ENCODE measurements around the gene SLC25A41.

DNA sequence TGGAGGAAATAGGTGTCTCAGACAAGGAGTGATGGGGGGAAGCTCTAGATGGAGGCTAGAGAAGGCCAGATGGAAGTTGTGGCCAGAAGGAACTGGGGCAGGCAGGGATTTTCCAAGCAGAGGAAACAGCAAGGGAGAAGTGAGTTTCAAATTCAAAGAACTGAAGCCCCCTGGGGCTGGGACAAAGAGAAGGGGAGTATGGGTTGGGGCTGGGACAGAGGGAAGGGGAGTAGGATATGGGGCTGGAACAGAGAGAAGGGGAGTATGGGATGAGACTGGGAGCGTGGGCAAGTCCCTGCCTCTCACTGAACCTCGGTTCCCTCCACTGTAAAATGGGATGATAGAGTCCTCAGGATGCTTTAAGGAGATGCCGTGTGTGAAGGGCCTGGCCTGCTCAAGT is 38.7 kb downstream of the SLC25A41 start:
- TF ChIP-seq, protein P1, sequence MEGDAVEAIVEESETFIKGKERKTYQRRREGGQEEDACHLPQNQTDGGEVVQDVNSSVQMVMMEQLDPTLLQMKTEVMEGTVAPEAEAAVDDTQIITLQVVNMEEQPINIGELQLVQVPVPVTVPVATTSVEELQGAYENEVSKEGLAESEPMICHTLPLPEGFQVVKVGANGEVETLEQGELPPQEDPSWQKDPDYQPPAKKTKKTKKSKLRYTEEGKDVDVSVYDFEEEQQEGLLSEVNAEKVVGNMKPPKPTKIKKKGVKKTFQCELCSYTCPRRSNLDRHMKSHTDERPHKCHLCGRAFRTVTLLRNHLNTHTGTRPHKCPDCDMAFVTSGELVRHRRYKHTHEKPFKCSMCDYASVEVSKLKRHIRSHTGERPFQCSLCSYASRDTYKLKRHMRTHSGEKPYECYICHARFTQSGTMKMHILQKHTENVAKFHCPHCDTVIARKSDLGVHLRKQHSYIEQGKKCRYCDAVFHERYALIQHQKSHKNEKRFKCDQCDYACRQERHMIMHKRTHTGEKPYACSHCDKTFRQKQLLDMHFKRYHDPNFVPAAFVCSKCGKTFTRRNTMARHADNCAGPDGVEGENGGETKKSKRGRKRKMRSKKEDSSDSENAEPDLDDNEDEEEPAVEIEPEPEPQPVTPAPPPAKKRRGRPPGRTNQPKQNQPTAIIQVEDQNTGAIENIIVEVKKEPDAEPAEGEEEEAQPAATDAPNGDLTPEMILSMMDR (optimal IDR thresholded peaks at IDR 0.05 in 1 of 3, IDR thresholded peaks at IDR 0.05 in 1 of 3, conservative IDR thresholded peaks at IDR 0.05 in 1 of 3; ENCODE audit: extremely low read depth in 1 of 3, insufficient read depth in 2 of 3, low read length in 3 of 3): no peak
- TF ChIP-seq EZH2 (IDR thresholded peaks at IDR 0.05; ENCODE audit: low read length): no peak
